CD4-positive, alpha-beta T cell treated with Interleukin-12 subunit alpha and Interleukin-12 subunit beta, for 1 hour (primary cell): ENCODE data around the gene BICD2.
A peak's percentile ranks its signal among the peaks of the same experiment; 100 is the strongest.

Experiments used
- DNase-seq: peaks from one replicate; pipeline ENCODE4 v3.0.0-alpha.2; 2020

The BICD2 gene

DNA sequence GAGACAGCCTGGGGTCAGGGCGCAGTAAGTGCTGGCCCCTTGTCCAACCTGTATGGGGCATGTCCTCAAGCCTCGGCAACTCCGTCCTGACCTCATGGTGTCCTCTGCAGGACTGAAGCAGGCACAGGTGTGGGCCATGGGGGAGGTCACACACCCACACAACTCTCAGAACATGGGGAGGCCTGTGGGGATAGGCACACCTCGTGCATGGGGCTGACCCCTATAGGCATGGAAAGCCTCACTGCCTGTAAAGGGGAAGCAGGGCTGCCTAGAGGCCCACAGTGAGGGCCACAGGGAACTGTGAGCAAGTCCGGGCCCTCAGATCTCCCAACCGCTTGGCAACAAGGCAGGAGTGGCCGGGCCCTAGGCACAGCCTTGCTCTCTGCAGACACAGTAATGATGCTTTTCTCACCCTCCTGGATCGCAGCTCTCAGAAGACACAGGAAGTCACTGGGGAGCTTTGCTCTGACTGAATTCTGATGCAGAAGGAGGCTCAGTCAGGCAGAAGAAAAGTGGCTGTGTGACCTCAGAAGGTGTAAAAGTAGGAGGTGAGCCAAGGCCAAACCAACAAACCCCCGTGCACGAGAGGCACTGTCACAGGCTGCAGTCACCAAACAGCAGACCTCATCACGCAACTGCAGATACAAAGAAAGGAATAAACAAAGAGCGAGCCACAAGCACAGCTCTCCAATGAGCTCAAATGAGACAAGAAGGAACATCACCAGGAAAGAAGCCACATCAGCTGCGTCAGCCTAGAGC, 100.1 kb downstream of the BICD2 start:
- peak; percentile 19 for DNase-seq

DNA sequence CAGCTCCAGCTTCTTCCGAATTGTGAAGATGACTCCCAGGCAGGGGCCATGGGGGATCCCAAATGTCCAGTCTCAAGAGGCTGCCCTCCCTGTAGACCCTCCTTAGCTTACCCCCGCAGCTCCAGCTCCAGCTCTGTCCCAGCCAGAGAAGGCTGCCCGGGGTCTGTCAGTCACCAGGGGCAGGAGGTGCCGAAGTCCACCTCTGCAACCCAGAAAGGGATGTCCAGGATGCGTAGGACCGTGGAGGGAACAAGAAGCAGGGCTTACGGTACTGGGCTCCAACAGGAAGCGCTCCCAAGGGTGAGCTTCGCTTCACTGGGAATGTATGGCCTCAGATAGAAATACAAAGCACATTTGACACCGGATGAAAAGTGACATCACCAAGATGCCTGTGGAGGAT, 100.7 kb downstream of the BICD2 start:
- DNase-seq: no peak

DNA sequence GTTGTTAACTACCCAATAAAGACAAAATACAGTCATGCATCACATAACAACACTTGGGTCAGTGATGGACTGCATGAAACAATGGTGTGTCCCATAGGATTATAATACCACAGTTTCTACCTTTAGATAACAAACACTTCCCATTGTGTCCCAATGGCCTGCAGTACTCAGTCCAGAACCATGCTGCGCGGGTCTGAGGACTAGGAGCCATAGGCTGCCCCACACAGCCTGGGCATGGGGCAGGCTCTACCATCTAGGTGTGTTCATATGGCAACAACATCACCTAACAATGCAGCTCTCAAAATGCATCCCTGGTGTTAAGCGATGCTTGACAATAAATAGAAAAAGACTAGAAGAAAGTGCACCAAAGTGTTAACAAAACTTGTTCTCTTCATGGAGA, 101.5 kb downstream of the BICD2 start:
- DNase-seq: no peak

DNA sequence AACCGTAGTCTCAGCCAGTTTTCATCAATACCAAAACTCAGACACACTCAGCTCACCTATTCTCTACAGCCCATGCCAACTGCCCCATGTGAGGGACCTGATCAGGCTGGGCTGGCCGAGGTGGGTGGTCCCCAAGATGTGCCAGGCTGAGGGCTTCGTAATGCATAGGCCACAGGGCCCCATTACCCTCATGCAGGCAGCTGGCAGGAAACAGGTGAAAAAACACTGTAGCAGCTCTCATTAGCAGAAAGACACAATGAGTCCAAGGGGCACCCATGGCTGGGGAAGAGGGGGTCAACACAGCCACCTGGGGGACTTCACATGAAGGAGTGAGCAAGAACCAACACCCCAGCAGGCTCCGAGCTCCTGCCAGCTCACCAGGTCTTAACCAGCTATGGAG, 102.9 kb downstream of the BICD2 start:
- no peak for DNase-seq
